AG08395 (cell line): ENCODE measurements around the gene CAP2.
A peak's percentile ranks its signal among the peaks of the same experiment; 100 is the strongest.

ENCODE experiments used
- DNase-seq: peaks from one replicate; pipeline ENCODE4 v3.0.0; 2012; ENCODE audit warnings: mixed read lengths, low spot score

CAP2 gene

DNA sequence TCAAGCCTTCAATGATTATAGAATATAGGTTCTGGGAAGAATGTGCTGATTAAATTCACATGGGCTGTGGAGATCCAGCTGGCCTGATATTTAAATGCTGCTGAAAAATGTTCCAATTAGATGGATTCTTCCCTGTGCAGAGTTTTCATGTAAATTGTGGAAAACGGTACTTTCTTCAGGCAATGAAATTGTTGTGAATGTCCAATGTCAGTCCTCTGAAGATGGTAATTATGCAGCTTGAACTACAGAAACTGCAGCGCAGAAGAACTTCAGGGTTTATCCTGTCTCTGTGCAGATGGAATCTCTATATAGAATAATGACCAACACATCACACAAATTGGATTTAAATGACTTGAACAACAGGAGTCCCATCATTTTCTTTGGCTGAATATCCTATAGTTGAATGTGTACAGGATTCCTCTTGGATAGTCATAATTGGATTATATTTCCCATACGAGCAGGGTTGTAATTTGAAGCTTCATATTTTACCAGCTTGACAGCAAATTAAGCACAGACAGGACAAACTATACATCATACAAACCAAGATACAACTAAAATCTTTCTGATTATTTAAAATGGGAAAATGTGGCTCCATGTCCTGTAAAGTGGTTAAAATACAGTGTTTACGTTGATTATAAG is 82.3 kb downstream of the CAP2 start:
- DNase-seq: no peak

- DNase-seq: no peak
These were observed 83.1 kb downstream of the CAP2 start for GRCh38 chr6:17476511-17476910.

DNA sequence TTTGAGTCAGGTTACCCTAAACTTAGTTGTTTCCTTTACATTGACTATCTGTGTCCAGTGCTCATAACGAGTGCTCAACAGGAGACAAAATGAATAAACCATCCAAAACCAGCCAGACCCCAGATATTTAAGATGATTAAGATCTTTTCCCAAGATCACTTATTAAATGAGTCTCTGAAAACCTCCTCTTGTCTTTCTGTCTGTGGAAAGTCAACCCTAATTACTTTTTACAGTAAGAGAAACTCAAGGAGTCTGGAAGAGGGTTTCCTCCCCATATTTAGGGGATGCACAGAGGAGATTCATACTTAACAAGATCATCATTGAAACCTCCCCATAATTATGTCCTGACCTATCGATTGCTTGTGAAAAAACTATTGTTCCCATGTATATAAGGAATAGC is 84.0 kb downstream of the CAP2 start:
- DNase-seq: no peak

- no peak for DNase-seq
These were observed 85.0 kb downstream of the CAP2 start for GRCh38 chr6:17478223-17478907.

GRCh38 chr6:17478946-17479345 is 85.6 kb downstream of the CAP2 start:
- DNase-seq: no peak

DNA sequence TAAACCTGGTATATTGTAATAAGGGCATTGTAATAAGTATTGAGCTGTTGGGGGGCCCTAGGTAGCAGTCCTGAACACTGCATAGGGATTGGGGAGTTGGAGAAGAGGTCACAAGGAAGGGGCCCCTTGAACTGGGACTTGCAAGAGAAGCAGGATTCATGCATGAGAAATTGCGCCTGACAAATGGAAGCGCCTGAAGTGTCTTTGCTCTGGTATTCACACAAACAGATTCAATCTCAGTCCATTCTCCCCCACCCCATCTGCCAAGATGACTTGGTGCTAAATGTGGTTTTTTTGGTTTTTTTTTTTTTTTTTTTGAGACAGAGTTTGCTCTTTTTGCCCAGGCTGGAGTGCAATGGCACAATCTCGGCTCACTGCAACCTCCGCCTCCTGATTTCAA is 87.1 kb downstream of the CAP2 start:
- DNase-seq: no peak

DNA sequence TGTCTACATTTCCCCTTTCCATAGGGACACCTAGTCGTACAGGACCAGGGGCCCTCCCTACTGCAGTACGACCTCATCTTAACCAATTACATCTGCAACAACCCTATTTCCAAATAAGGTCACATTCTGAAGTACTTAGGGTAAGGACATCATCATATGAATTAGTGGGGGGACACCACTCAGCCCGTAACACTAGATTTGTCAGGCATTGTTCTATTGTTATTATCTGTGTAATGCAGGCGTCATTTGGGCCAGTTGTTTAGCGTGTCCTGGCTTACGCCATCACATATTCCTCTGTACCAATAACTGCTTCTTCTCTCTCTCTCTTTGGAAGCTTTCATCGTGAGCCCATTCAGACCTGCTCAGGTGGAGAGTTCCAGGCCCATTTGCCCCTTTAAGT is 89.3 kb downstream of the CAP2 start:
- DNase-seq: no peak

GRCh38 chr6:17483391-17484016 is 90.1 kb downstream of the CAP2 start:
- DNase-seq: no peak

DNA sequence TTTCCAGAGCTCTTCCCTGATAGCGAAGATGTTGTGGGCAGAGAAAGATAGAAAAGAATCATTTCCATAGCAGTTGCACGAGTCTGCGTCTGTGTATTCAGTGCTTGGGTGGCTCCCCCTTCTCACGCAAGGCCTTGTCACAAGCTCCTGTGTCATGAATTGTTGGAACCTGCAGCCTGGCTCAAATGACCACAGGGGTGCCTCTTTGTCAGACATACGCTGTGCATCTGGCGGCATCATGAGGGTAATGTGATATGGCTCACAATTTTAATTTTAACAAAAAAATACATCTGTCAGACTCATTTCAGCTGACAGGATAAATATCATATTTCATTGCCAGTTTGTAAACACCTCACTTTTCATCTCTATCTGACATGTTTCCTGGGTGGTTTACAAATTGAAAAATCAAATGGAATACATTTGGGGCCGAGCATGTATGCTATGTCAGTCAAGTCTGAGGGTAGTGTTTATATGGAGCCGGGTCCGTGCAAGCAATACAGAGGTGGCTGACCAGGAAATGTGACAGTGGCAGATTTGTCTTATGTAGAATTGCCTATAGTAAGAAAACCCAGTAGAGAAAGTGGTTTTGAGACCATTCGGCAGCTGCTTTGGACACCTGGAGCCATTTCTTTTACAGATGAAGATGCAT is 90.9 kb downstream of the CAP2 start:
- DNase-seq: no peak

GRCh38 chr6:17485181-17485580 is 91.8 kb downstream of the CAP2 start:
- DNase-seq: no peak

GRCh38 chr6:17485946-17486345 is 92.6 kb downstream of the CAP2 start:
- no peak for DNase-seq

- no peak for DNase-seq
These were observed 93.3 kb downstream of the CAP2 start for GRCh38 chr6:17486680-17487079.

GRCh38 chr6:17490724-17491123 is 97.3 kb downstream of the CAP2 start:
- no peak for DNase-seq

- DNase-seq: no peak
These were observed 98.2 kb downstream of the CAP2 start for GRCh38 chr6:17491416-17492142.

GRCh38 chr6:17492350-17492749 is 99.0 kb downstream of the CAP2 start:
- no peak for DNase-seq

- peak; percentile 55 for DNase-seq
These were observed 99.9 kb downstream of the CAP2 start for GRCh38 chr6:17493286-17493685.

- no peak for DNase-seq
These were observed 100.8 kb downstream of the CAP2 start for GRCh38 chr6:17494177-17494576.

- no peak for DNase-seq
These were observed 101.5 kb downstream of the CAP2 start for GRCh38 chr6:17494919-17495318.

GRCh38 chr6:17497535-17498095 is 104.2 kb downstream of the CAP2 start:
- no peak for DNase-seq

GRCh38 chr6:17501442-17501841 is 108.0 kb downstream of the CAP2 start:
- DNase-seq: no peak

- no peak for DNase-seq
These were observed 108.7 kb downstream of the CAP2 start for GRCh38 chr6:17501982-17502704.
